Cardiac septum (tissue), 1 donor: Measurements from ENCODE around the gene LYZL1. TPM values are rescaled to one million over a fixed set of nuclear protein-coding genes. Genes with fewer than 3 reads are reported as not detected.
"Not testable (repeated sequence)": the region's sequence is repeated elsewhere in the genome, so short reads cannot be mapped to it uniquely, and the experiment has no call there.

Experiments
- DNase-seq: peaks from one replicate; pipeline ENCODE4 v3.0.0-alpha.2; 2020; ENCODE audit warnings: low spot score
- intact Hi-C: fragments of 100-400 bp; cut with DNase I; formaldehyde crosslinking; loops from one replicate; pipeline ENCODE4 v1.14.0; 2022
- total RNA-seq: library from RNA; stranded (reverse); fragmentation: NEBNext Ultra II Directional; extraction: Animal tissue kit (Norgen Biotek cat#: 25700); gene quantifications from one replicate; pipeline ENCODE4 v1.2.1, GENCODE V29; 2021
- donor health status: DM: no; HTN: no; CAD: no.

The LYZL1 gene
- total RNA-seq, 1 donor from 2014 or later = not detected

- DNase-seq = no peak
- intact Hi-C loops = loop anchor here (5.0 to 10.0 kb wide), 3 partner anchors 59 to 307 kb away; no protein-coding TSS in a partner anchor
Measured at GRCh38 chr10:29301359-29301910, 12.6 kb downstream of the LYZL1 start.

GRCh38 chr10:29302499-29302898, 13.6 kb downstream of the LYZL1 start:
- no peak for DNase-seq
- intact Hi-C loops = loop anchor here (5.0 to 10.0 kb wide), 3 partner anchors 60 to 308 kb away; no protein-coding TSS in a partner anchor

GRCh38 chr10:29304264-29304994, 15.6 kb downstream of the LYZL1 start:
- DNase-seq = no peak
- intact Hi-C loops = loop anchor here (2.0 to 10.0 kb wide), 4 partner anchors 62 to 640 kb away; no protein-coding TSS in a partner anchor

GRCh38 chr10:29304995-29305335, 16.1 kb downstream of the LYZL1 start:
- intact Hi-C loops = loop anchor here (2.0 to 10.0 kb wide), 4 partner anchors 63 to 640 kb away; no protein-coding TSS in a partner anchor

GRCh38 chr10:29306688-29307087, 17.8 kb downstream of the LYZL1 start:
- DNase-seq = no peak
- intact Hi-C loops = loop anchor here (10.0 kb wide), 2 partner anchors 172 to 312 kb away; no protein-coding TSS in a partner anchor

More at GRCh38 chr10:29304995-29305335, 16.1 kb downstream of the LYZL1 start:
- DNase-seq = no peak

- DNase-seq = not testable (repeated sequence)
- intact Hi-C loops = loop anchor here (10.0 kb wide), 2 partner anchors 173 to 313 kb away; no protein-coding TSS in a partner anchor
Measured at GRCh38 chr10:29308142-29308541, 19.3 kb downstream of the LYZL1 start.

- DNase-seq = no peak
- intact Hi-C loops = loop anchor here (10.0 kb wide), 2 partner anchors 175 to 315 kb away; no protein-coding TSS in a partner anchor
Measured at GRCh38 chr10:29309465-29309864, 20.6 kb downstream of the LYZL1 start.

GRCh38 chr10:29310463-29310862, 21.6 kb downstream of the LYZL1 start:
- intact Hi-C loops, DNase-seq: not testable (repeated sequence)

GRCh38 chr10:29313071-29313470, 24.2 kb downstream of the LYZL1 start:
- intact Hi-C loops = no loop called here
- no peak for DNase-seq

GRCh38 chr10:29314726-29315125, 25.9 kb downstream of the LYZL1 start:
- no peak for DNase-seq

GRCh38 chr10:29315814-29316213, 26.9 kb downstream of the LYZL1 start:
- intact Hi-C loops = no loop called here
- DNase-seq = no peak

More at GRCh38 chr10:29314726-29315125, 25.9 kb downstream of the LYZL1 start:
- intact Hi-C loops = no loop called here

GRCh38 chr10:29316308-29317026, 27.6 kb downstream of the LYZL1 start:
- no peak for DNase-seq
- intact Hi-C loops = no loop called here

GRCh38 chr10:29317027-29317420, 28.2 kb downstream of the LYZL1 start:
- DNase-seq = no peak
- intact Hi-C loops = no loop called here

GRCh38 chr10:29317423-29318021, 28.7 kb downstream of the LYZL1 start:
- intact Hi-C loops = no loop called here
- DNase-seq = no peak

GRCh38 chr10:29318141-29319071, 29.5 kb downstream of the LYZL1 start:
- intact Hi-C loops = not testable (repeated sequence)
- peak; percentile 84 for DNase-seq

GRCh38 chr10:29319205-29319781, 30.4 kb downstream of the LYZL1 start:
- intact Hi-C loops = no loop called here
- DNase-seq = no peak

- intact Hi-C loops = loop anchor here (10.0 kb wide), 1 partner anchor 494 kb away; no protein-coding TSS in a partner anchor
- not testable (repeated sequence) for DNase-seq
Measured at GRCh38 chr10:29320680-29321121, 31.8 kb downstream of the LYZL1 start.

GRCh38 chr10:29321656-29322055, 32.8 kb downstream of the LYZL1 start:
- DNase-seq = no peak
- intact Hi-C loops = loop anchor here (10.0 kb wide), 1 partner anchor 493 kb away; no protein-coding TSS in a partner anchor
